HCT116 (cell line): ENCODE data around the gene CCDC92B. TPM values are rescaled to one million over a fixed set of nuclear protein-coding genes. Genes with fewer than 3 reads are reported as not detected.

ENCODE experiments used
- ATAC-seq: fragments of 200-7000 bp; cut with Tn5 transposase; 2 replicates; pipeline ENCODE4 v1.9.1; 2020; ENCODE audit warnings: mild to moderate bottlenecking, moderate library complexity
- BruUV-seq: library from RNA; stranded (reverse); fragments of 400-500 nt; replicated peaks from 2 replicates; lab custom pipeline; 2021; lab: Mats Ljungman, UMichigan
- CTCF ChIA-PET: fragments of 300-600 bp; sonication (Branson Sonifier 250); formaldehyde crosslinking; loops from one replicate; lab custom pipeline; 2021; ENCODE audit warnings: antibody characterized with exemption; lab: Charles Lee
- POLR2A ChIA-PET: fragments of 300-600, 350-600 bp; sonication (Branson Sonifier 250); formaldehyde crosslinking; loops from one replicate; lab custom pipeline; 2021; ENCODE audit warnings: antibody characterized with exemption; lab: Charles Lee
- RAD21 ChIA-PET, 2 experiments: fragments of 300-600 bp; sonication (Branson Sonifier 250); formaldehyde crosslinking; loops; one replicate each; lab custom pipeline; 2023; ENCODE audit warnings: low total read pairs in 2 of 2; ENCODE audit not compliant: uncharacterized antibody in 2 of 2, unreplicated experiment in 2 of 2, low non-redundant PET in 1 of 2; lab: Charles Lee
- DNase-seq: peaks from one replicate; pipeline ENCODE4 v3.0.0-alpha.2; 2010; ENCODE audit warnings: low read depth, low spot score
- H2AFZ ChIP-seq: fragments of 200-600 bp; shearing (Covaris generic), sonication (generic); 2 replicates; pipeline ENCODE4 v1.6.1; 2017; ENCODE audit warnings: low read depth, mixed run types, mixed read lengths, antibody characterized with exemption, low read length; ENCODE audit not compliant: poor library complexity, severe bottlenecking
- H3K27ac ChIP-seq: 2 replicates; pipeline ENCODE4 v1.5.1; 2012; ENCODE audit warnings: low read depth, low read length
- H3K27me3 ChIP-seq: fragments of 200-600 bp; sonication (generic); 2 replicates; pipeline ENCODE4 v1.6.1; 2016; ENCODE audit warnings: mixed run types, low read length, mixed read lengths; ENCODE audit not compliant: insufficient read depth
- H3K36me3 ChIP-seq, 2 experiments: fragments of 200-500 bp in 1 of 2; fragments of 200-600 bp in 1 of 2; sonication (Bioruptor generic) in 1 of 2; sonication (generic) in 1 of 2; 2 replicates each; pipeline versions ENCODE4 v1.5.1 to v1.6.1; 2014 to 2016; ENCODE audit warnings: low read length in 2 of 2, inconsistent platforms in 1 of 2, mixed read lengths in 1 of 2, mixed run types in 1 of 2; ENCODE audit not compliant: insufficient read depth in 2 of 2, control insufficient read depth in 1 of 2
- H3K4me1 ChIP-seq, 2 experiments: fragments of 200-600 bp in 1 of 2; sonication (generic) in 1 of 2; 2 replicates each; pipeline versions ENCODE4 v1.5.1 to v1.6.1; 2012 to 2017; ENCODE audit warnings: low read length in 2 of 2, inconsistent platforms in 1 of 2, mild to moderate bottlenecking in 1 of 2, mixed read lengths in 1 of 2, mixed run types in 1 of 2, moderate library complexity in 1 of 2; ENCODE audit not compliant: insufficient read depth in 2 of 2, control insufficient read depth in 1 of 2
- H3K4me2 ChIP-seq: fragments of 200-600 bp; sonication (generic); 2 replicates; pipeline ENCODE4 v1.6.1; 2017; ENCODE audit warnings: mixed run types, low read length, mixed read lengths
- H3K4me3 ChIP-seq, 2 experiments: fragments of 200-600 bp in 1 of 2; sonication (generic) in 1 of 2; replicated peaks in 1 of 2; 2 replicates each; pipeline ENCODE4 v1.5.1; 2011 to 2016; ENCODE audit warnings: low read length in 2 of 2, control low read depth in 1 of 2, low read depth in 1 of 2, mild to moderate bottlenecking in 1 of 2, mixed read lengths in 1 of 2, mixed run types in 1 of 2
- H3K79me2 ChIP-seq: fragments of 200-600 bp; sonication (generic); 2 replicates; pipeline ENCODE4 v1.6.1; 2017; ENCODE audit warnings: mild to moderate bottlenecking, mixed run types, low read length, moderate library complexity, mixed read lengths; ENCODE audit not compliant: insufficient read depth
- H3K9ac ChIP-seq: fragments of 200-600 bp; sonication (generic); 2 replicates; pipeline ENCODE4 v1.6.1; 2016; ENCODE audit warnings: low read length, mixed read lengths
- H3K9me2 ChIP-seq: fragments of 200-600 bp; sonication (generic), shearing (Covaris generic); 2 replicates; pipeline ENCODE4 v1.6.1; 2017; ENCODE audit warnings: mixed run types, mild to moderate bottlenecking, moderate library complexity; ENCODE audit not compliant: insufficient read depth
- H3K9me3 ChIP-seq, 2 experiments: fragments of 200-500 bp in 1 of 2; fragments of 200-600 bp in 1 of 2; sonication (Bioruptor generic) in 1 of 2; sonication (generic) in 1 of 2; 2 replicates each; pipeline ENCODE4 v1.6.1; 2014 to 2017; ENCODE audit warnings: low read length in 2 of 2, mixed read lengths in 2 of 2, inconsistent platforms in 1 of 2, low read depth in 1 of 2, mild to moderate bottlenecking in 1 of 2, mixed run types in 1 of 2, moderate library complexity in 1 of 2; ENCODE audit not compliant: control insufficient read depth in 1 of 2, insufficient read depth in 1 of 2
- H4K20me1 ChIP-seq: fragments of 200-600 bp; sonication (generic), shearing (Covaris generic); 2 replicates; pipeline ENCODE4 v1.6.1; 2017; ENCODE audit warnings: mixed run types, mild to moderate bottlenecking, moderate library complexity; ENCODE audit not compliant: insufficient read depth
- ELF1 ChIP-seq: IDR thresholded peaks from 2 replicates; pipeline ENCODE4 v1.6.1; 2012; ENCODE audit warnings: low read depth, borderline replicate concordance
- POLR2AphosphoS5 ChIP-seq: IDR thresholded peaks from 2 replicates; pipeline ENCODE4 v1.6.1; 2011; ENCODE audit warnings: mild to moderate bottlenecking, low read depth, low read length, moderate library complexity
- SIN3A ChIP-seq: IDR thresholded peaks from 2 replicates; pipeline ENCODE4 v1.6.1; 2012; ENCODE audit warnings: low read depth
- SP1 ChIP-seq: IDR thresholded peaks from 2 replicates; pipeline ENCODE4 v1.6.1; 2012; ENCODE audit warnings: low read depth
- SRF ChIP-seq: IDR thresholded peaks from 2 replicates; pipeline ENCODE4 v1.6.1; 2012; ENCODE audit warnings: low read depth
- YY1 ChIP-seq: IDR thresholded peaks from 2 replicates; pipeline ENCODE4 v1.6.1; 2011; ENCODE audit warnings: low read length, low read depth, moderate library complexity, mild to moderate bottlenecking; ENCODE audit not compliant: insufficient replicate concordance; ENCODE audit errors: extremely low read depth
- ZFX ChIP-seq: fragments of 450-650 bp; IDR thresholded peaks from 2 replicates; pipeline ENCODE4 v1.6.1; 2017
- intact Hi-C: fragments of 100-400 bp; cut with micrococcal nuclease; formaldehyde crosslinking; loops from 2 replicates; pipeline ENCODE4 v1.10.0; 2022
- total RNA-seq: library from RNA; stranded (reverse); gene quantifications from one replicate; pipeline ENCODE4 v1.2.1, GENCODE V29; 2021; ENCODE audit not compliant: unreplicated experiment
- TF ChIP-seq, protein P1 (sequence below): IDR thresholded peaks from 2 replicates; pipeline ENCODE4 v1.6.1; 2012; ENCODE audit warnings: low read depth

CCDC92B gene
- total RNA-seq, 1 experiment from 2014 or later = 0.17 TPM

- intact Hi-C loops = no loop called here
- ATAC-seq = no peak; the same call in 1 of the 2 replicates
- Histone ChIP-seq H3K9me2 (no peaks in the 10 kb centered on the region), H3K9me3 (no peaks in the 10 kb centered on the region), H3K27ac (peak overlapping the region; percentile 65), H3K9ac (peak overlapping the region; percentile 94), H3K4me2 (peak overlapping the region; percentile 100), H3K4me3 (peak overlapping the region; percentile 60 to 100), H3K27me3 (no peaks in the 10 kb centered on the region), H3K36me3 (peaks cover 0 to 9% of the 10 kb centered on the region in 2 experiments; a peak in 1 of 4 replicates), H3K4me1 (peaks cover 26 to 45% of the 10 kb centered on the region in 2 experiments), H3K79me2 (peaks cover 44% of the 10 kb centered on the region), H2AFZ (no peak overlapping the region), H4K20me1 (peaks cover 7% of the 10 kb centered on the region; the same call in 1 of the 2 replicates)
- BruUV-seq = TSS peak; percentile 94
- POLR2A ChIA-PET = no interaction called here
- RAD21 ChIA-PET = no interaction called here
- CTCF ChIA-PET = no interaction called here
- TF ChIP-seq ELF1 (no peak), ZFX (no peak), SIN3A (no peak), SRF (no peak), YY1 (no peak), SP1 (no peak), POLR2AphosphoS5 (no peak)
- TF ChIP-seq, protein P1, sequence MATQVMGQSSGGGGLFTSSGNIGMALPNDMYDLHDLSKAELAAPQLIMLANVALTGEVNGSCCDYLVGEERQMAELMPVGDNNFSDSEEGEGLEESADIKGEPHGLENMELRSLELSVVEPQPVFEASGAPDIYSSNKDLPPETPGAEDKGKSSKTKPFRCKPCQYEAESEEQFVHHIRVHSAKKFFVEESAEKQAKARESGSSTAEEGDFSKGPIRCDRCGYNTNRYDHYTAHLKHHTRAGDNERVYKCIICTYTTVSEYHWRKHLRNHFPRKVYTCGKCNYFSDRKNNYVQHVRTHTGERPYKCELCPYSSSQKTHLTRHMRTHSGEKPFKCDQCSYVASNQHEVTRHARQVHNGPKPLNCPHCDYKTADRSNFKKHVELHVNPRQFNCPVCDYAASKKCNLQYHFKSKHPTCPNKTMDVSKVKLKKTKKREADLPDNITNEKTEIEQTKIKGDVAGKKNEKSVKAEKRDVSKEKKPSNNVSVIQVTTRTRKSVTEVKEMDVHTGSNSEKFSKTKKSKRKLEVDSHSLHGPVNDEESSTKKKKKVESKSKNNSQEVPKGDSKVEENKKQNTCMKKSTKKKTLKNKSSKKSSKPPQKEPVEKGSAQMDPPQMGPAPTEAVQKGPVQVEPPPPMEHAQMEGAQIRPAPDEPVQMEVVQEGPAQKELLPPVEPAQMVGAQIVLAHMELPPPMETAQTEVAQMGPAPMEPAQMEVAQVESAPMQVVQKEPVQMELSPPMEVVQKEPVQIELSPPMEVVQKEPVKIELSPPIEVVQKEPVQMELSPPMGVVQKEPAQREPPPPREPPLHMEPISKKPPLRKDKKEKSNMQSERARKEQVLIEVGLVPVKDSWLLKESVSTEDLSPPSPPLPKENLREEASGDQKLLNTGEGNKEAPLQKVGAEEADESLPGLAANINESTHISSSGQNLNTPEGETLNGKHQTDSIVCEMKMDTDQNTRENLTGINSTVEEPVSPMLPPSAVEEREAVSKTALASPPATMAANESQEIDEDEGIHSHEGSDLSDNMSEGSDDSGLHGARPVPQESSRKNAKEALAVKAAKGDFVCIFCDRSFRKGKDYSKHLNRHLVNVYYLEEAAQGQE = no peak
- no peak for DNase-seq
Measured at GRCh38 chr17:2712300-2713043, 37.0 kb downstream of the CCDC92B start.
